SU-DHL-6 (cell line): ENCODE measurements around the gene GORASP2.

Source experiments
- H2AFZ ChIP-seq: fragments of 200-600 bp; sonication (generic); 2 replicates; pipeline ENCODE4 v1.6.1; 2014; ENCODE audit warnings: low read depth, mild to moderate bottlenecking, moderate library complexity, mixed read lengths, antibody characterized with exemption, low read length; ENCODE audit not compliant: severe bottlenecking
- H3F3A ChIP-seq: fragments of 200-600 bp; shearing (Covaris generic); 2 replicates; pipeline ENCODE4 v1.6.0; 2016; ENCODE audit warnings: antibody characterized with exemption, mild to moderate bottlenecking; ENCODE audit not compliant: insufficient read depth
- H3K27ac ChIP-seq: fragments of 200-600 bp; sonication (generic); 2 replicates; pipeline ENCODE4 v1.5.1; 2016; ENCODE audit warnings: low read depth, mild to moderate bottlenecking, low read length, moderate library complexity, mixed read lengths
- H3K27me3 ChIP-seq: fragments of 200-600 bp; sonication (generic), shearing (Covaris generic); 2 replicates; pipeline ENCODE4 v1.6.0; 2014; ENCODE audit warnings: mild to moderate bottlenecking, low read length
- H3K36me3 ChIP-seq: fragments of 200-600 bp; sonication (generic); 2 replicates; pipeline ENCODE4 v1.6.1; 2014; ENCODE audit warnings: mild to moderate bottlenecking, low read length, mixed read lengths
- H3K4me2 ChIP-seq: fragments of 300-600, 200-600 bp; shearing (Covaris generic), sonication (generic); 2 replicates; pipeline ENCODE4 v1.6.0; 2014; ENCODE audit warnings: low read length, low read depth, mild to moderate bottlenecking; ENCODE audit not compliant: poor library complexity, severe bottlenecking
- H3K4me3 ChIP-seq: fragments of 200-600 bp; sonication (generic); 2 replicates; pipeline ENCODE4 v1.5.1; 2014; ENCODE audit warnings: antibody characterized with exemption, low read length, mild to moderate bottlenecking, mixed read lengths; ENCODE audit not compliant: insufficient read depth, poor library complexity, severe bottlenecking
- H3K79me2 ChIP-seq: fragments of 200-600 bp; sonication (generic); 2 replicates; pipeline ENCODE4 v1.6.1; 2014; ENCODE audit warnings: mild to moderate bottlenecking, low read length, moderate library complexity; ENCODE audit not compliant: insufficient read depth
- H3K9ac ChIP-seq: fragments of 200-600 bp; sonication (generic); 2 replicates; pipeline ENCODE4 v1.7.0; 2014; ENCODE audit warnings: mild to moderate bottlenecking, low read length
- H3K9me2 ChIP-seq: fragments of 200-600 bp; sonication (generic); replicated peaks from 2 replicates; pipeline ENCODE4 v1.6.1; 2014; ENCODE audit warnings: low read length; ENCODE audit not compliant: insufficient read depth
- H3K9me3 ChIP-seq: fragments of 200-600 bp; sonication (generic); 2 replicates; pipeline ENCODE4 v1.6.1; 2014; ENCODE audit warnings: low read length, mixed read lengths; ENCODE audit not compliant: insufficient read depth
- H4K20me1 ChIP-seq: fragments of 200-600 bp; sonication (generic); 2 replicates; pipeline ENCODE4 v1.6.1; 2014; ENCODE audit warnings: low read depth, mild to moderate bottlenecking, antibody characterized with exemption, low read length, moderate library complexity, mixed read lengths
- EZH2phosphoT487 ChIP-seq: fragments of 200-600 bp; sonication (generic), shearing (Covaris generic); conservative IDR thresholded peaks from 2 replicates; pipeline ENCODE4 v1.6.1; 2018; ENCODE audit warnings: mild to moderate bottlenecking, antibody characterized with exemption, low read length, moderate library complexity, mixed read lengths
- TF ChIP-seq, protein P1 (sequence below): fragments of 200-600 bp; sonication (generic); IDR thresholded peaks from one replicate; pipeline ENCODE4 v1.5.1; 2017; ENCODE audit warnings: antibody characterized with exemption, mild to moderate bottlenecking, low read length, moderate library complexity; ENCODE audit not compliant: insufficient read depth, poor library complexity, severe bottlenecking

Gene GORASP2

GRCh38 chr2:170942615-170943014 is 13.6 kb downstream of the GORASP2 start:
- H3K9ac ChIP-seq: no peak overlapping the region
- H2AFZ ChIP-seq: no peak overlapping the region
- peaks cover 37% of the 10 kb centered on the region for H4K20me1 ChIP-seq
- H3F3A ChIP-seq: peaks cover 6% of the 10 kb centered on the region
- TF ChIP-seq, protein P1, sequence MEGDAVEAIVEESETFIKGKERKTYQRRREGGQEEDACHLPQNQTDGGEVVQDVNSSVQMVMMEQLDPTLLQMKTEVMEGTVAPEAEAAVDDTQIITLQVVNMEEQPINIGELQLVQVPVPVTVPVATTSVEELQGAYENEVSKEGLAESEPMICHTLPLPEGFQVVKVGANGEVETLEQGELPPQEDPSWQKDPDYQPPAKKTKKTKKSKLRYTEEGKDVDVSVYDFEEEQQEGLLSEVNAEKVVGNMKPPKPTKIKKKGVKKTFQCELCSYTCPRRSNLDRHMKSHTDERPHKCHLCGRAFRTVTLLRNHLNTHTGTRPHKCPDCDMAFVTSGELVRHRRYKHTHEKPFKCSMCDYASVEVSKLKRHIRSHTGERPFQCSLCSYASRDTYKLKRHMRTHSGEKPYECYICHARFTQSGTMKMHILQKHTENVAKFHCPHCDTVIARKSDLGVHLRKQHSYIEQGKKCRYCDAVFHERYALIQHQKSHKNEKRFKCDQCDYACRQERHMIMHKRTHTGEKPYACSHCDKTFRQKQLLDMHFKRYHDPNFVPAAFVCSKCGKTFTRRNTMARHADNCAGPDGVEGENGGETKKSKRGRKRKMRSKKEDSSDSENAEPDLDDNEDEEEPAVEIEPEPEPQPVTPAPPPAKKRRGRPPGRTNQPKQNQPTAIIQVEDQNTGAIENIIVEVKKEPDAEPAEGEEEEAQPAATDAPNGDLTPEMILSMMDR: no peak
- no peak for TF ChIP-seq EZH2phosphoT487
- H3K27ac ChIP-seq: no peak overlapping the region
- no peak overlapping the region for H3K4me2 ChIP-seq
- H3K4me3 ChIP-seq: no peak overlapping the region
- no peaks in the 10 kb centered on the region for H3K27me3 ChIP-seq
- no peaks in the 10 kb centered on the region for H3K9me3 ChIP-seq
- H3K9me2 ChIP-seq: no peaks in the 10 kb centered on the region
- H3K79me2 ChIP-seq: peaks cover 100% of the 10 kb centered on the region
- peaks cover 5% of the 10 kb centered on the region; the same call in 1 of the 2 replicates for H3K36me3 ChIP-seq

GRCh38 chr2:170943041-170943440 is 14.0 kb downstream of the GORASP2 start:
- Histone ChIP-seq H3K36me3 (peaks cover 1% of the 10 kb centered on the region; the same call in 1 of the 2 replicates), H3K4me3 (no peak overlapping the region), H3K4me2 (no peak overlapping the region), H4K20me1 (peaks cover 32% of the 10 kb centered on the region), H3K27me3 (no peaks in the 10 kb centered on the region), H3K9me2 (no peaks in the 10 kb centered on the region), H3K79me2 (peaks cover 100% of the 10 kb centered on the region), H3K9ac (no peak overlapping the region), H3F3A (peaks cover 1% of the 10 kb centered on the region), H3K9me3 (no peaks in the 10 kb centered on the region), H2AFZ (no peak overlapping the region), H3K27ac (no peak overlapping the region)
- TF ChIP-seq EZH2phosphoT487: no peak

- no peaks in the 10 kb centered on the region for H3K27me3 ChIP-seq
- H3K79me2 ChIP-seq: peaks cover 98% of the 10 kb centered on the region
- H3K4me3 ChIP-seq: no peak overlapping the region
- H3K9me3 ChIP-seq: no peaks in the 10 kb centered on the region
- H2AFZ ChIP-seq: no peak overlapping the region
- H3K27ac ChIP-seq: no peak overlapping the region
- TF ChIP-seq, protein P1: no peak
- no peak for TF ChIP-seq EZH2phosphoT487
- no peak overlapping the region for H3K4me2 ChIP-seq
- H4K20me1 ChIP-seq: peaks cover 27% of the 10 kb centered on the region
- H3K9me2 ChIP-seq: no peaks in the 10 kb centered on the region
- no peaks in the 10 kb centered on the region for H3F3A ChIP-seq
- H3K36me3 ChIP-seq: peaks cover 4% of the 10 kb centered on the region; the same call in 1 of the 2 replicates
- H3K9ac ChIP-seq: no peak overlapping the region
These were observed 14.5 kb downstream of the GORASP2 start for GRCh38 chr2:170943596-170943995.

DNA sequence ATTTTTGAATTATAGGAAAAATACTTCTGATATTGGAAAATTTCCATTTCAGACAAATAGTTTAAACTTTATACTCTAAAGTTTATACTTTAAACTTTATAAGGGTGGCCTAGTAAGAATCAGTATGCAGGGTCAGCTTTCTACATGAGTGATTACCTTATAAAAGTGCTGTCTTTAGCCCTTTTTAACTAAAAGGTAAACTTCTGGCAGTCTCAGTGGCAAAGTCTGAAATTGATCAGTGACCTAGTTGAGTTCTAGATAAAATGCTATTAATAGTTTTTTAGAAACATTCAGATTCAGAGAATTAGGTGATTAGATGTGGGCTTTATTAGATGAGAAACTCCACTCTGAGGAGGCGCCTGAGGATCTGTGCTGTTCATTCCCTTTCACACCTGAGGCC is 15.5 kb downstream of the GORASP2 start:
- Histone ChIP-seq H3K27me3 (no peaks in the 10 kb centered on the region), H3K36me3 (peaks cover 13% of the 10 kb centered on the region), H3K9ac (no peak overlapping the region), H3K9me3 (no peaks in the 10 kb centered on the region), H3K4me2 (no peak overlapping the region), H2AFZ (no peak overlapping the region), H3K9me2 (no peaks in the 10 kb centered on the region), H3K27ac (no peak overlapping the region), H3K4me3 (no peak overlapping the region), H3K79me2 (peaks cover 95% of the 10 kb centered on the region), H4K20me1 (peaks cover 22% of the 10 kb centered on the region), H3F3A (peaks cover 6% of the 10 kb centered on the region; the same call in 1 of the 2 replicates)
- TF ChIP-seq EZH2phosphoT487: no peak
- TF ChIP-seq, protein P1: no peak
